Choroid plexus epithelial cell (primary cell): ENCODE data around the gene FAM83B.
"Not testable (repeated sequence)": the region's sequence is repeated elsewhere in the genome, so short reads cannot be mapped to it uniquely, and the experiment has no call there.

Experiments used
- DNase-seq: peaks from one replicate; pipeline ENCODE4 v3.0.0-alpha.2; 2010; ENCODE audit warnings: low read depth
- H3K4me3 ChIP-seq: 2 replicates; pipeline ENCODE4 v1.5.1; 2011; ENCODE audit warnings: low read depth, mild to moderate bottlenecking, control low read depth, low read length, moderate library complexity
- CTCF ChIP-seq: conservative IDR thresholded peaks from 2 replicates; pipeline ENCODE4 v1.5.1; 2011; ENCODE audit warnings: low read depth, mild to moderate bottlenecking, control low read depth, inconsistent platforms, low read length, moderate library complexity

Gene FAM83B

GRCh38 chr6:54929245-54929909, 82.8 kb downstream of the FAM83B start:
- H3K4me3 ChIP-seq, result no peak overlapping the region
- no peak for DNase-seq
- no peak for TF ChIP-seq CTCF

- no peak for DNase-seq
- no peak overlapping the region for H3K4me3 ChIP-seq
- TF ChIP-seq CTCF, result no peak
Measured at GRCh38 chr6:54932622-54933021, 86.1 kb downstream of the FAM83B start.

GRCh38 chr6:54935739-54936138, 89.2 kb downstream of the FAM83B start:
- no peak for TF ChIP-seq CTCF
- DNase-seq, result peak; percentile 48
- H3K4me3 ChIP-seq, result no peak overlapping the region

- DNase-seq, result no peak
- H3K4me3 ChIP-seq, result no peak overlapping the region
- no peak for TF ChIP-seq CTCF
Measured at GRCh38 chr6:54937371-54937770, 90.8 kb downstream of the FAM83B start.

GRCh38 chr6:54957698-54958097, 111.1 kb downstream of the FAM83B start:
- H3K4me3 ChIP-seq, result no peak overlapping the region
- no peak for DNase-seq
- no peak for TF ChIP-seq CTCF

GRCh38 chr6:54958446-54958845, 111.9 kb downstream of the FAM83B start:
- DNase-seq, result no peak
- no peak for TF ChIP-seq CTCF
- no peak overlapping the region for H3K4me3 ChIP-seq

GRCh38 chr6:54959820-54960219, 113.2 kb downstream of the FAM83B start:
- no peak overlapping the region for H3K4me3 ChIP-seq
- no peak for TF ChIP-seq CTCF
- DNase-seq, result no peak

- not testable (repeated sequence) for H3K4me3 ChIP-seq, DNase-seq
Measured at GRCh38 chr6:54961372-54961771, 114.8 kb downstream of the FAM83B start.
